GM12801 (cell line): ENCODE data around the gene PROC.

Experiments
- TF ChIP-seq, protein P1 (sequence below): IDR thresholded peaks from one replicate; pipeline ENCODE4 v1.5.1; 2011; ENCODE audit warnings: control low read depth; ENCODE audit not compliant: insufficient read length; ENCODE audit errors: extremely low read depth

Gene PROC

DNA sequence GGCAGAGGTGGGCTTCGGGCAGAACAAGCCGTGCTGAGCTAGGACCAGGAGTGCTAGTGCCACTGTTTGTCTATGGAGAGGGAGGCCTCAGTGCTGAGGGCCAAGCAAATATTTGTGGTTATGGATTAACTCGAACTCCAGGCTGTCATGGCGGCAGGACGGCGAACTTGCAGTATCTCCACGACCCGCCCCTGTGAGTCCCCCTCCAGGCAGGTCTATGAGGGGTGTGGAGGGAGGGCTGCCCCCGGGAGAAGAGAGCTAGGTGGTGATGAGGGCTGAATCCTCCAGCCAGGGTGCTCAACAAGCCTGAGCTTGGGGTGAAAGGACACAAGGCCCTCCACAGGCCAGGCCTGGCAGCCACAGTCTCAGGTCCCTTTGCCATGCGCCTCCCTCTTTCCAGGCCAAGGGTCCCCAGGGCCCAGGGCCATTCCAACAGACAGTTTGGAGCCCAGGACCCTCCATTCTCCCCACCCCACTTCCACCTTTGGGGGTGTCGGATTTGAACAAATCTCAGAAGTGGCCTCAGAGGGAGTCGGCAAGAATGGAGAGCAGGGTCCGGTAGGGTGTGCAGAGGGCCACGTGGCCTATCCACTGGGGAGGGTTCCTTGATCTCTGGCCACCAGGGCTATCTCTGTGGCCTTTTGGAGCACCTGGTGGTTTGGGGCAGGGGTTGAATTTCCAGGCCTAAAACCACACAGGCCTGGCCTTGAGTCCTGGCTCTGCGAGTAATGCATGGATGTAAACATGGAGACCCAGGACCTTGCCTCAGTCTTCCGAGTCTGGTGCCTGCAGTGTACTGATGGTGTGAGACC lies at the start of gene PROC:
Gene PROC, plus strand, starts transcription at position 128 of the 812 bp plus-strand sequence. CDS start 1,516 bp downstream, outside the sequence.
- TF ChIP-seq, protein P1, sequence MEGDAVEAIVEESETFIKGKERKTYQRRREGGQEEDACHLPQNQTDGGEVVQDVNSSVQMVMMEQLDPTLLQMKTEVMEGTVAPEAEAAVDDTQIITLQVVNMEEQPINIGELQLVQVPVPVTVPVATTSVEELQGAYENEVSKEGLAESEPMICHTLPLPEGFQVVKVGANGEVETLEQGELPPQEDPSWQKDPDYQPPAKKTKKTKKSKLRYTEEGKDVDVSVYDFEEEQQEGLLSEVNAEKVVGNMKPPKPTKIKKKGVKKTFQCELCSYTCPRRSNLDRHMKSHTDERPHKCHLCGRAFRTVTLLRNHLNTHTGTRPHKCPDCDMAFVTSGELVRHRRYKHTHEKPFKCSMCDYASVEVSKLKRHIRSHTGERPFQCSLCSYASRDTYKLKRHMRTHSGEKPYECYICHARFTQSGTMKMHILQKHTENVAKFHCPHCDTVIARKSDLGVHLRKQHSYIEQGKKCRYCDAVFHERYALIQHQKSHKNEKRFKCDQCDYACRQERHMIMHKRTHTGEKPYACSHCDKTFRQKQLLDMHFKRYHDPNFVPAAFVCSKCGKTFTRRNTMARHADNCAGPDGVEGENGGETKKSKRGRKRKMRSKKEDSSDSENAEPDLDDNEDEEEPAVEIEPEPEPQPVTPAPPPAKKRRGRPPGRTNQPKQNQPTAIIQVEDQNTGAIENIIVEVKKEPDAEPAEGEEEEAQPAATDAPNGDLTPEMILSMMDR, result no peak

DNA sequence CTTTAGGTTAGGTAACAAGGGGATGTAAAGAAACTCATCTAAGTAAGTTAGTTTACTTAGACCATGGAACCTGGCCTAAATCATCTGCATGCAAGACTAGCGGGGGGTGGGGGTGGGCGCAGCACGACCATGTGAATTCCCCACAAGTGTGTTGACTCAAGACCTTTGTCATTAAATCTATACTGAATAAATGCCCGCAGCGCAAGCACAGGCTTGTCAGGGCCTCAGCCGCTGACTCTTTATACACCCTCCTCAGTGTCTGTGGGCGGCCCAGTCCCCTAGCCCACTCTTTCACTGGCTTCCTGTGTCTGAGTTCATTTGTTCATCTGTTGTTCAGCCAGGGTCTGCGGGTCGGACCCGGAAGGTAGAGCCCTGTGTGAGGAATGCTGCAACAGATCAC lies 48.2 kb upstream of the PROC start:
- TF ChIP-seq, protein P1, result no peak

DNA sequence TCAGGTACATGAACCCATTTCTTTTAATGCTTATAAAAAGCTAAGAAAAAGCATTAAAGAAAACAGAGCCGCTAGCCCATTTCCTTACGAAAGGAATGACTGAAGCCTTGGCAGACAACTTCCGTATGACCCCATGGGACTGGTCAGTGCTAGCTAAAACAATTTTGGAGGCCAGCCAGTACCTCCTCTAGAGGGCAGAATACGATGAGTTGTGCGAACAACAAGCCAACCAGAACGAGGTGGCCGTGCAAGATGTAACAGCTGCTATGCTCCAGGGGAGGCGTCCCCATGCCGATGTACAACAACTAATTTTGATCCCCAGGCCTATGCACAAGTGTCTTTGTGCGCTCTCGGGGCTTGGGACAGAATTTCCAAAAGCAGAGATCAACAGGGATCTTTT lies 47.2 kb upstream of the PROC start:
- TF ChIP-seq, protein P1, result no peak

DNA sequence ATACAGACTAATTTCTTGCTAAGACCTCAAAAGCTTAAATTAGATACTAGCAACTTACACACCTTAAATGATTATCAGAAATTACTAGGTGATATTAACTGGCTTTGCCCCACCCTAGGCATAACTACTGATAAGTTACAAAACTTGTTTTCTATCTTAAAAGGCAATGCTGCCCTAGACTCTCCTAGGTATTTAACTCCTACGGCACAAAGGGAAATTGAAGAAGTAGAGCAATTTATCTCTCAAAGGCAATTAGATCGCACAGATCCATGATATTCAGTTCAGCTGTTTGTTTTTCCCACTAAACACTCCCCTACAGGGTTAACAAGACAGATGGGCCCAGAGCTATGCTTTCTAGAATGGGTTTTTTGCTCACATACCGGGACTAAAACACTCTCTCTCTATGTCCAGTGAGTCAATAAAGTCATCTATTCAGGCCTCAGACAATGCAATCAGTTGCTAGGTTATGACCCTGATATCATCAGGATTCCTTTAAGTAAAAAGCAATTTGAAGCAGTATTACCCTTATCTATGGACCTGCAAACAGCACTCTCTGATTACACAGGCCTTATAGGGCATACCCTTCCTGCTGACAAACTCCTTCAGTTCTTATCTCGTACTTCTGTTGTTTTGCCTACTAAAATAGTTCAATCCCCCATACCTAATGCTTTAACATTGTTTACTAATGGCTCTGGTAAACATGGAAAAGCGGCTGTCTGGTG lies 44.7 kb upstream of the PROC start:
- TF ChIP-seq, protein P1, result no peak

DNA sequence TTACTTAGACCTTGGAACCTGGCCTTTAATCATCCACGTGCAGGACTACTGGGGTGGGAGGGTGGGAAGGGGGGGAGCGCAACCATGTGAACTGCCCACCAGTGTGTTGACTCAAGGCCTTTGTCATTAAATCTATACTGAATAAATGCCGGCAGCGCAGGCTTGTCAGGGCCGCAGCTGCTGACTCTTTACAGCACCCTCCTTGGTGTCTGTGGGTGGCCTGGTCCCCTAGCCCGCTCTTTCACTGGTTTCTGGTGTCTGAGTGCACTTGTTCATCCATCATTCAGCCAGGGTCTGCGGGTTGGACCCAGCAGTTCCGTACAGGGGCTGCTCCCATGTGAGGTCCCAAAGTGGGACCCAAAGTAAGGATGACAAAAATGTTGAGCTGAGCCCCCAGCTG lies 42.0 kb upstream of the PROC start:
- TF ChIP-seq, protein P1, result no peak

DNA sequence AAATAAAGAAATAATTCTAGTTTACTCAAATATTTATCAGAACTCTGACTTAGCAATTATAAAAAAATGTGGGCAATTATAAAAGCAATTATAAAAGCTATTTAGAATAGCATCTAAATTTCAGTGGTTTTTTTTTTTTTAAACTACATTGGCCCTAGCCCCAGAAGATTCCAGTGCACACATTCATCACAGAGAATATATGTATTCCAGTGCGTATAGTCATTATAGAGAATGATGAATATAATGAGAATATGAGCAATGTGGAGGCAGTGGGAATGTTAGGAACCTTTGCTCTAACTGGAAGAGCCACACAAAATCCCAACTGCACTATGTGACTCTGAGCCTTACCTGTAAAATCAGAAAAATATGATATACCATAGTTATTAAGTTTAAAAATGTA lies 41.0 kb upstream of the PROC start:
- TF ChIP-seq, protein P1, result no peak

DNA sequence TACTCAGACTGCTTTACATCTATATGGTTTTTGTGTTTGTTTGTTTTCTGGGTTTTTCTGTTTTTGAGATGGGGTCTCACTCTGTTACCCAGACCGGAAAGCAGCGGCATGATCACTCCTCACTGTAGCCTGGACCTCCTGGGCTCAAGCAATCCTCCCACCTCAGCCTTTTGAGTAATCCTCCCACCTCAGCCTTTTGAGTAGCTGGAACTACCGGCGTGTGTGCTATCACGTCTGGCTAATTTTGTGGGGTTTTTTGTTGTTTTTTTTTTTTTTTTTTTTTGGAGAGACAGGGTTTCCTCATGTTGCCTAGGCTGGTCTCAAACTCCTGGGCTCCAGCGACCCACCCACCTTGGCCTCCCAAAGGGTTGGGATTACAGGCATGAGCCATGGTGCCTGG lies 39.5 kb upstream of the PROC start:
- TF ChIP-seq, protein P1, result no peak
